GM18499 (cell line): Measurements from ENCODE around the gene AQP7.
"Not testable (repeated sequence)": the region's sequence is repeated elsewhere in the genome, so short reads cannot be mapped to it uniquely, and the experiment has no call there.

Experiments
- ATAC-seq: cut with Tn5 transposase; IDR thresholded peaks from one replicate; pipeline ENCODE4 v1.9.1; 2021; ENCODE audit warnings: moderate number of reproducible peaks; ENCODE audit not compliant: insufficient read depth, unreplicated experiment

AQP7 gene

GRCh38 chr9:33402371-33402770 is at the start of gene AQP7:
Gene AQP7, minus strand, starts transcription at chr9:33402568. Its CDS starts 1,306 bp downstream, at chr9:33401262.
- ATAC-seq = not testable (repeated sequence)

GRCh38 chr9:33450621-33451146 is 48.3 kb upstream of the AQP7 start:
- no peak for ATAC-seq

DNA sequence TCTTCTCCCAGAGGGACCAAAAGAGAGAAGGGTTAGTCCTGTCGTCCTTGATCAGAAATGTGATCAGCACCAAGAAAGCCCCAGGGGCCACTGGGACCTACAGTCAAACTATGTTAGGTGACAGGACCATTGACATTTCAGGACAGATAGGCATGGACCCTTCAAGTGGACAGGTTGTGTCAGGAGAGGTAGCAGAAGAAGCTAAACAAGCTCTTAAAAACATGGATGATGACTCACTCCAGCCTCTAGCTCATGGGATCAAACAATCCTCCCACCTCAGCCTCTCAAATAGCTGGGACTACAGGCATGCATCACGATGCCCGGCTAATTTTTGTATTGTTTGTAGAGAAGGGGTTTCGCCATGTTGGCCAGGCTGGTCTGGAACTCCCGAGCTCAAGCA is 47.3 kb upstream of the AQP7 start:
- no peak for ATAC-seq

GRCh38 chr9:33447799-33448553 is 45.6 kb upstream of the AQP7 start:
- no peak for ATAC-seq

GRCh38 chr9:33446946-33447798 is 44.8 kb upstream of the AQP7 start, which contains the start of gene AQP3:
Gene AQP3, minus strand, starts transcription at chr9:33447593. Its CDS starts 63 bp downstream, at chr9:33447530.
- no peak for ATAC-seq

GRCh38 chr9:33446240-33446945 is 44.0 kb upstream of the AQP7 start:
- peak; percentile 94 for ATAC-seq

- no peak for ATAC-seq
Observed at GRCh38 chr9:33445389-33446239, 43.2 kb upstream of the AQP7 start.

GRCh38 chr9:33443464-33444154 is 41.2 kb upstream of the AQP7 start:
- ATAC-seq = no peak

- ATAC-seq = no peak
Observed at GRCh38 chr9:33443047-33443446, 40.7 kb upstream of the AQP7 start.

DNA sequence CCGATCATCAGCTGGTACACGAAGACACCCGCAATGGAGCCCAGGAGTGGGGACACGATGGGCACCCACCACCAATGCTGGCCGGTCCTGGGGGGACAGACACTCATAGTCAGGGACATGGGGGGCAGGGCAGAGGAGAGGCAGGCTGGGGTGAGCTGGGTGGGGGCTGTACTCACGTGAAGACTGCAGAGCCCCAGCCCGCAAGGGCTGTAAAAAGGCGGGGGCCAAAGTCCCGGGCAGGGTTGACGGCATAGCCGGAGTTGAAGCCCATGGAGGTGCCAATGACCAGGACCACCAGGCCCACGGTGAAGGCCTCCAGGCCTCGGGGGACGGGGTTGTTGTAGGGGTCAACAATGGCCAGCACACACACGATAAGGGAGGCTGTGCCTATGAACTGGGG is 39.8 kb upstream of the AQP7 start:
- ATAC-seq = no peak

DNA sequence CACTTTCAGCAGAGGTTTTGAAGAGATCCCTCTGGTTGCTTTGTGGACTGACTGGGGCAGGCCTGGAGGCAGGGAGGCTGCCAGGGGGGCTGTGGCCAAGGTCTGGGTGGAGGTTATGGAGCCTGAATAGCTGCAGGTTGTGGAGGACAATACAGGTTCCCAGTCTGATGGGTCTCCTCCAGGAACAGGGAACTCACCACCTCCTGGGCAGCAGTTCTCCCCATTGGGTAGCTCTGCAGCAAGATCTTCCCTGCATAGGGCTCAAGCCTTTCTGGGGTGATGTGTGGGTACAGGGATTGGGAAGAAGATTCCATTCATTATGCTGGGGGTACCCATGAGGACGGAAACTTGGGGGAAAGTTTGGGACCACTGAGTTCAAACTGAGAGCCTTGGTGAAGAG is 38.2 kb upstream of the AQP7 start:
- no peak for ATAC-seq

- ATAC-seq = no peak
Observed at GRCh38 chr9:33440204-33440603, 37.8 kb upstream of the AQP7 start.

DNA sequence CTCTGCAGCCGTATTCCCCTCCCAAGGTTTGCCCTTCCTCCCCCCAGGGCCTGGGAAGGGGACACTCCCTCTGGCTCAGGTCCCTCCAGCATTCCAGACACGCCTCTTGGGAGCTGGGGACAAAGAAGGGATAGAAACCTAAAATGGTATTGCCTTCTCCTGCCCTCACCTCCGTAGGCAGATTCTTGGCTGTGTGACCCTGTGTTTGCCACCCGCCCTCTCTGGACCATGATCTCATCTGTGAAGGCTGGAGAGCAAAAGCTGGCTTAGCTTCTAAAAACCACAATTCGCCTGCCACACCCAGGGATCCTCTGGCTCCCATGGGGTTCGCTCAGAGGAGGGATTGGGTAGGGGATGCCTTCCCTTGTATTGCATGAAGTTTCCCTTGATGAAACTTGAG is 37.4 kb upstream of the AQP7 start:
- ATAC-seq = no peak

GRCh38 chr9:33438926-33439680 is 36.7 kb upstream of the AQP7 start:
- no peak for ATAC-seq

- no peak for ATAC-seq
Observed at GRCh38 chr9:33437898-33438297, 35.5 kb upstream of the AQP7 start.

DNA sequence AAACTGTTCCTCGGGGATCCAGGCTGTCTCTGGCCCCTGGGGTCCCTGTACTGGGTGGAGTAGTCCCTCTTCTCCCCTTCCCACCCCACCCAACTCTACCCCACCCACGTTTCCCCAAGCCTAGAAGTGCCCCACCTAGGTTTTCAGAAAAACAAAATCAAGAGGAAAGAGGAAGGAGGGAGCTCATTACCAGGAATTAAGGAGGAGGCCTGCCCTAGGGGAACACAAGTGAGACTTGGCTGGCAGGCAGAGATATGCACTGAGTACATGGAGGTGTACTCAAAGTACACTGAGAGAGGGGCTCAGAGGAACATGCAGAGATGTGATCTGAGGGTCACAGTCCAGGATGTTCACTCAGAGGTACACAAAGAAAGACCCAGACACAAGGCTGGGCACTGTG is 34.8 kb upstream of the AQP7 start:
- no peak for ATAC-seq

- no peak for ATAC-seq
Observed at GRCh38 chr9:33436445-33436844, 34.1 kb upstream of the AQP7 start.

DNA sequence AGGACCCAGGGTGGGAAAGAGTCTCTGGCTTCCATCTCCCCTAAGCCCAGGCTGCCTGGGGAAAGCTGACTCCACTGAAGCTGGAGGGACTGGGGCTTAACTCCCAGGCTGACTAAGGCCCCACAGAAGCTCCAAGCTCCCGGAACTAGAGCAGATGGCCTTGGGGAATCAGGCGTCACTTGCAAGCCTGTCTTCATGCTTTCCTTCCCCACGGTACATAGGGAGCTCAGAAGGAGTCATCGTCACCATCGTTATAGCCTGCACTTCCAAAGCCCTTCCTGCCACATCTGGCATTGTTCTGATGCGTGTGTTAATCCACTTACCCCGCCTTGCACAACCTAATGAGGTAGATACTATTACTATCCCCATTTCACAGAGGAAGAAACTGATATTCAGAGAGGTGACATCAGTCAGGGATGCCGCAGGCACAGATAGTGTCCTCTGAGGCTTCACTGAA is 33.5 kb upstream of the AQP7 start:
- no peak for ATAC-seq
